HG02840 (cell line): ENCODE data around the gene TRMT44.
A peak's percentile ranks its signal among the peaks of the same experiment; 100 is the strongest.

Experiments used
- ATAC-seq: cut with Tn5 transposase; IDR thresholded peaks from one replicate; pipeline ENCODE4 v1.9.1; 2021; ENCODE audit warnings: mild to moderate bottlenecking, moderate library complexity, moderate number of reproducible peaks; ENCODE audit not compliant: unreplicated experiment, low FRiP score

TRMT44 gene

DNA sequence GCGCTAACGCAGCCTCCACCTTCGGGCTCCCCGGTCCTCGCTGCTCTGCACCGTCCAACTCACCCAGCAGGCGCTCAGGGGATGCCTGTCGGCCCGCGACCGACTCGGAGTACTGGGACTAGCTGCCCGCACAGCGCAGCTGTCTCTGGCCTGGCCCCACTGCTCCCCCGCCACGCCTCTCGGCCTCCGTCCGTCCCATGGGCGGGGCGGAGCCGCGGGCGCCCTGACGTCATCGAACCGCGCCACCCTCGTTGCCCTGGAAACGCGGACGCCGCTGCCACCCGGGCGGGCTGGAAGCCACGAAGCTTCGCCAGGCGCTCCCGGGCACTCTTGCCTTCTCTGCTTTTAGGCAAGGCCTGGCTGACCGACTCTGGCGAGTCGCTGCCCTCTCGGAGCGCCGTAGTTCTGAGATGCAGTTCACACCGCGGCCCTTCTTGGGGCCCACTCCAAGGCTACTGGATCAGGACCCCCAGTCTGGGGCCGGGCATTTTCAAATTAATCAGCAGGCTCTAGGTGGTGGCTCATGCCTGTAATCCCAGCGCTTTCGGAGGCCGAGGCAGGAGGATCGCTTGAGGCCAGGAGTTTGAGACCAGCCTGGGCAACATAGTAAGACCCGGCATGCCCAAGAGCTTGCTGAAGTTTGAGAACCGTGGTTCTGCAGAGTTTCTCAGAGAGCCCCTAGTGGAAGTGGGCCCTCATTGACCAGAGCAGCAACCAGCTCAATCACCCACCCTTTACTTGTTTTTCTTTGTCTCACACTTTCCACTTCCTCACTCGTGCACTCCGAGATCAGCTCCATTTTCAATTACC, 12.1 kb upstream of the TRMT44 start:
- ATAC-seq, result peak; percentile 94

DNA sequence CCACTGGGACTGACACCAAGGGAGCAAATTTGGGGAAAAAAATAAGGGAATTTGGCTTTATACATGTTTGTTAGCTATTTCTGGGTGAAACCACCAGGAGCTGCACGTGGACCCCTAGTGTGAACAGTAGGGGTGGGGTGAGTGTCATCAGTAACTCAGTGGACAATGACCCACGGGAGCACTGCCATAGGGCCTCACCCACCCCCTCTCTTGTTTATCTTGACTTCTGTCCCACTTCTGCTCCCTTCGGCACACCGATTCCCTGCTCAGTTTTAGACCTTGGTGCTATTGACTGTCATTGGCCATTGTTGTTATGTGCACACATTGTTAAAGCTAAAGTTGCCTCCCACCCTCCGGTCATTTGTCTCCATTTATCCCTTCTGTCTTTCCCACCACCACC, 9.0 kb upstream of the TRMT44 start:
- ATAC-seq, result no peak

DNA sequence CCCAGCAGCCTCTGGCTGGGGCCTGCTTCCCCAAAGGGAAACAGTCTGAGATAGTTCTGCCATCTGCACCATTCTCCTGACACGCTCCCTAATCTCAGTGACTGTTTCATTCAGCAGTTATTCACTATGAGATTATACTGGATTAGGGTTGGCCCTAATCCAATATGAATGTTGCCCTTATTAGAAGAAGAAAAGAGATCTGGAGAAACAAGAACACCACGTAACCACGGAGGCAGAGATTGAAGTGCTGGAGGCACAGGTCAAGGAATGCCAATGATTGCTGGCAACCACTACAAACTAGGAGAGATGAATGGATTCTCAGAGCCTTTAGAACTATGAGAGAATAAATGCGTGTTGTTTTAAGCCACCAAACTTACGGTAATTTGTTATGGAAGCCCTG, 7.4 kb upstream of the TRMT44 start:
- no peak for ATAC-seq

DNA sequence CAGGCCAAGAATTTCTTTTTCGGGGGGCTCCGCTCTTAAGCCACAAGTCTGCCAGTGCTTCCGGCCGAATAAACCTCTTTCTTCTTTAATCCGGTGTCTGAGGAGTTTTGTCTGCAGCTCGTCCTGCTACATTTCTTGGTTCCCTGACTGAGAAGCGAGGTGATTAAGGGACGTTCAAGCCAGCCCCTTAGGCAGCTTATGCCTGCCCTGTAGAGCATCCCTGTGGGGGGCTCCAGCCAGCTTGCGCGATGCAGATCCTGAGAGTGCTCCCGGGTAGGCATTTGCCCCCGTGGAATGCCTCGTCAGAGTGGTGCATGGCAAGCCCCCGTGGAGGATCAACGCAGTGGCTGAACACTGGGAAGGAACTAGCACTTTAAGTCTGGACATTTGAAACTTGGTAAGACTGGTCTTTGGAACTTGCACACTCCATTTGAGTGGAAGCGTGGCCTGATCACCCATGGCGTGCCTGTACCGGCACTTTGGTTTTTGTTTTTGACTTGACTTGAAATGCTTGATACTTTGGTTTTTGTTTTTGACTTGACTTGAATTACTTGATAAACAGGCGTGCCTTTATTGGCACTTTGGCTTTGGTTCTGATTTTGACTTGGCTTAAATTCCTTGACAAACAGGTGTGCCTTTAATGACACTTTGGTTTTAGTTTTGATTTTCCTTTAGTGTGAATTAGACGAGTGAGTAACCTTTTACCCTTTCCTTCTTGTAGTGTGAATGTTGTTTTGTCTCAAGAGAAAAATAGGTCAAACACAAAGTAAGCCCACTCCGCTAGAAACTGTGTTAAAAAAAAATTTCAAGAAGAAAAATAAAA, 6.1 kb upstream of the TRMT44 start:
- ATAC-seq, result no peak

DNA sequence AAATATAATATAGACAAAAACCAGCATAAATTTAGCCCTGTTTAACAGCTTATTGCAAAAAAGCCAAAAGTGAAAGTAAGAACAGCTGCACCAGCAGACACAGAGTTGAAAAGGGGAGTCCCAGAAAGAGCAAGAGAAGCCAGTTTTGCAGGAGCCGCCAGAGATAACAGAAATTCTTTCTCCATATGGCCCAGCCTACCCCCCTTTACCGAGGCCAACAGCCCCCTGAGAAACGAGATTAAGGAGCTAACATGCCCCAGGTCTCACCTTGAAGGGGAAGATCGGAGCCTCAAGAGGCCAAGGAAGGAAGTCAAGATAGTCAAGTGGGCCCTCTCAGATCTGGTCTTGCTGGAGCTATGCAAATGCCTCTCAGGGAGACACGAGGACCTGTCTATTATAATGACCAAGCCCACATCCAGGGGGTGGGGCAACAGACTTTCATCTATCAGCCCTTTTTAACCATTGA, 4.9 kb upstream of the TRMT44 start:
- ATAC-seq, result peak; percentile 67

DNA sequence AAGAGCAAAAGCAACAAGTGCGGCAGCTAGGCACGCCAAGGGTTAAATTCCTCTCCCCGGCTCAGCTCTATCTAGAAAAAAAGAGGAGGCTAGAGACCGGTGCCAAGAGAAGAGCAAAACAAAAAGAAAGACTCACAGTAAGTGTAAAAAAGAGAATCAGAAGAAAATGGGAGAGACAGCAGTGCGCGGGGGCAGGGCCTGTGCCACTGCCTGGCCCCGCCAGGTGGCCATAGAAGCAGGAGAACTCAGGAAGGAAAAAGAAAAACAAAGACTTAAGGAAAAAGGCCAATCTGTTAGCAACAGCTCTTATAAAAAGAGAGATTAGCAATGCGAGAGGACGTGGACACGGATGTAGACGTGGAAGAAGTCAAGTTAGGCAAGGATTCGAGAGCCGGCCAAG, 3.3 kb upstream of the TRMT44 start:
- ATAC-seq, result no peak

DNA sequence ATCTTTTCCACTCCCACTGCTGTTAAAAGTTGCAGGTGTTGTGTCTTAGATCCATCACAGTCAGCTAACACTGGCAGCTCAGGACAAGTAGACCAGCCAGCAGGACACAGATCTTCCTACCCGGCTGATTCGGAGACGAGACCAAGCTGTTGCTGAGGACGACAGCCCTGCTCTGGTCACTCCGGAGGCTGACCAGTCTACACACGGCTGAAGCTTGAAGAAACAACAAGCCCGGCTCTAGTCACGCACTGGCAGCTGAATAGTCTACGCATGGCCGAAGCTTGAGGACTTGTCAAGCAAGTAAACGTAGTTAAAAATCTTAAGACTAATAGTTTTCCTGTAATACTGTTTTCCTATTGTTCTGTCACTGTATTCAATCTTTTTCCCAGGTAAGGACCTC, 1.8 kb upstream of the TRMT44 start:
- no peak for ATAC-seq

DNA sequence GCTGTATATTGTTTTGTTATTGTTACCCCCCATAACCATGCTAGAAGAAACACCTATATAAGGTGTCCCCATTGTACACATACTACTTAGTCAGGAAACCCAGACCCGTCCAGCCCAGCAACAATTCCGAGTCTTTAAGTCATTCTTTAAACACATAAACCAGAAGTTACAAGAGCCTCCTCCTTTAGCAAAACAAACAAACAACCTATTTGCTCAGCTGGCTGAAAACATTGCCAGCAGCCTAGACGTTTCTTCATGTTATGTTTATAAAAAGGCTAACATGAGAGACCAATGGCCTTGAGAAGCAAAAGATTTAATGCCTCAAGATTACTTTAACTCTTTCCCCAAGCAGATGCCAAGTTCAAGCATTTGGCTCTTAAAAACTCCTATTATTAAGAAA, 1.4 kb upstream of the TRMT44 start:
- ATAC-seq, result no peak

DNA sequence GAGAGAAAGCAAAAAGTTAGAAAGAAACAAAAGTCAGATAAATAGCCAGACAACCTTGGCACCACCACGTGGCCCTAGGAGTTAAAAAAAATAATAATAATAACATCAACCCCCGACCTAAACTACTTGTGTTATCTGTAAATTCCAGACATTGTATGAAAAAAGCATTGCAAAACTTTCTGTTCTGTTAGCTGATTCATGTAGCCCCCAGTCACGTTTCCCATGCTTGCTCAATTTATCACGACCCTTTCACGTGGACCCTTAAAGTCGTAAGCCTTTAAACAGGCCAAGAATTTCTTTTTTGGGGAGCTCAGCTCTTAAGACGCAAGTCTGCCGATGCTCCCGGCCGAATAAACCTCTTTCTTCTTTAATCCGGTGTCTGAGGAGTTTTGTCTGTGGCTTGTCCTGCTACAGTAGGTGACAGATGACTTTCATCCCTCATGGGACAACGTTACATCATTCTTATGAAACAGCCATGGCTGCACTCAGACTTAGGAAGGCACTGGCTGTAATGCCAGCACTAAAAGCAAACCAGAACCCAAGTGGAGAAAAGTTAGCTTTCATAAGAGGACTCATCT, 574 bp upstream of the TRMT44 start:
- ATAC-seq, result peak; percentile 6

DNA sequence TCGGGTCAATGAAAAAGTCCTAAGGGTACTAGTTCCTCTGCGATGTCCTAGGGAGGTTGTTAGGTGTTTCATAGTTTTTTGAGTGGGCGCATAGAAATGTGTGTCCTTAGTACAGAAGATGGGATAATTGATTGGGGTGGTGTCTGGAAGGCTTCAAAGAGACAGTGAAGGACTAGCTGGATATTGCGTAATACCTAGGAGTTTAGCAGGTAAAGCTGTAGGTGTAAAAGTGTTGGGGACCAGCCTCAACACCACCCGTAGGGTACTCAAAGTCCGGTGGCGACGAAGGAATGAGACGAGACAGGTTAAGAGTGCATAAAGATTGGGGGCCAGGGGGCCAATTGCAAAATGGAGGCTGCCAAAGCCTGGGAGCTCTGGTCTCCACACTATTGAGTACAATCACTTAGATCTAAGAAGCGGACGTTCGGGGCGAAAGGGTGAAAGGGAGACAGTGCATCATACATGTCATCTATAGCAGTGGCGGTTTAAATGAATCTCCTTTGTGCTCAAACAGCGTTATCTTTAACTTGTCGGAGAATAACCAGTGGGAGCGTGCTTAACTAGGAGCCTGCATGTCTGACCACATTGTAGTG, 1.0 kb downstream of the TRMT44 start:
- no peak for ATAC-seq

DNA sequence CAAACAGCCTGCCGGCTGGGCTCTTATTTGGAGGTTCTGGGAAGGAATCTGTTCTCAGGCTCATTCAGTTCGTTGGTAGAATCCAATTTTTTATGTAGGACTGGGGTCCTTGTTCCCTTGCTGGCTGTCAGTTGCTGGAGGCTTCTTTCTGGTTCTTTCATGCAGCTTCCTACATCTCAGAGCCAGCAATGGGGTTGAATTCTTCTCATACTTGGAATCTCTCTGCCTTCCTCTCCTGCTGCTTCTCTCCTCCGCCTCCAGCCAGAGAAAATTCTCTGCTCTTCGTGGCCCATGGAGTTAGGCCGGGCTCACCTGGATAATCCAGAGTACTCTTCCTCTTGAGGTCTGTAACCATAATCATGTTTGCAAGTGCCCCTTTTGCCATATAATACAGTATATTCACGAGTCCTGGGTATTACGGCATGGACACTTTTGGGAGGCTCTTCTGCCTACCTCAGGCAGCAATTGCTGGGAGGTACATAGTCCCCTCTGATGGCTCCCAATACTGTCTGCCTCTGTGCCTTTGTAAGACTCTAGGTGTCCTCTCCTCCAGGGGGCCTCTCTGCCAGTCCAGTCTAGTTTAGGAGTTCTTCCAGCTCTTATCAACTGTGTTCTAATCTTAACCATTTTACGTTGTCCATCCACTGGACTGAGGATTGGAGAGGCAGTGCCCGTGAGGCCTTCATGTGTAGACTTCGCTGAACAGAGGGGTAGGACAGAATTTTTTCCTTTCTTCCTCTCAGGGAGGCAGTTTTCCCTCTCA, 2.2 kb downstream of the TRMT44 start:
- no peak for ATAC-seq

DNA sequence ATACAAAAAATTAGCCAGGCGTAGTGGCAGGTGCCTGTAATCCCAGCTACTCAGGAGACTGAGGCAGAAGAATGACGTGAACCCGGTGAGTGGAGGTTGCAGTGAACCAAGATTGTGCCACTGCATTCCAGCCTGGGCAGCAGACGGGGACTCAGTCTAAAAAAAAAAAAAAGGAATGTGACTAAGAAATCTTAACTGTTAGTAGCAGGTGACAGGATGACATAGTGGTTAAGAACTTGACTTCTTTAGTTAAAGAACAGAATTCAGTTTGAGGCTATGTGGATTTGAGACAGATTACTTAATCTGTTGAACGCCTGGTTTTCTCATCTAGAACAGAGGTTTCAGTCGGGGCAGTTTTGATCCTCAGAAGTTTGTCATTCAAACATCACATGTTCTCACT, 3.2 kb downstream of the TRMT44 start:
- ATAC-seq, result no peak

DNA sequence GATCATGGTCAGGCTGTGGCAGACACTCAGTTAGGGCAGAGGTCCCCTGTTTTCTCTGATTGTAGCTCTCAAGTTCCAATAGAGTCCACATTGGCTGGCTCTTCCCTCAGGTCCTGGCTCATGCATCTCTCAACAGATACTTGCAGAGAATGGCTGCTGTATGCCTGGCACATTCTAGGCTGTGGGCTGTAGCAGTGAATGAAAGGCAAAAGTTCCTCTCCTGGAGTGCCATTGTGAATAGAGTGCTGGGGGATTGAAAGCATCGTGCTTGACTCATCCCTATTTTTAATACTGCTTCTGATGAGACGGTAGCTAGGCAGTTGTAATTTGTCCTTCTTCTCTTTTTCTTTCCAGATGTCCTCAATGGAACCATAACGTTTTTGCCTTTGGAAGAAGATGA, 5.5 kb downstream of the TRMT44 start:
- no peak for ATAC-seq

DNA sequence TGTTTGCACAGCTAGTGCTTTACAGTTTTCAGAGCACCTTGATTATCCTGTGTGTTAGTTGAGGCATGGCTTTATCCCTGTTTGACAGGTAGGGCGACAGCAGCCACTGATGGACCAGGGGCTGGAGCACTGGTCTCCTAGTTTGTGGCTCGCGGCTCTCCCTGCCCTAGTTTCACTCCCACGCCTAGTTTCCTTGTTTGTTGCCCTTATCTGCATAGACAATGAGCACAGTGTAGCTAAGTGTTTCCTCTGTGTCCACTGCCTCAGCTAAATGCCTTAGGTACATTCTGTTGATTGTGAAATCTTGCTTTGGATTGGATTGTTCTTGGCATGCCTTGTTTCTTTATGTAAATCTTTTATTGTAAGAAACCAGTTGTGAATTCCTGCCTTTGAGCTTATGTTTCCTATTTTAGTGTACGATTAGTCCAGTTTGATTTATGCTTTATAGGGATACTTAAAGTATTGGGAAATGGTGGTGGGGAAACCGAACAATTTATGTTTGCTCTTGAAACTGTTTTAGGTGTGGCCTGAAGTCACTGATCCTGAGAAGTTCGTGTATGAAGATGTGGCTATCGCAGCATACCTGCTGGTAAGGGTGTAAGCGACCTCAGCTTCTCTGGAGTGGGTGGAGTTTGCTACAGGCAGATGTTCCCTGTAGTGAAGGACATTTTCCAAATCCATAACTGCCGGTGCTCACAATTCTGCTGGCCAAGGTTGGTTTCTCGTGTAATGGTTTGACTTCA, 11.0 kb downstream of the TRMT44 start:
- no peak for ATAC-seq

DNA sequence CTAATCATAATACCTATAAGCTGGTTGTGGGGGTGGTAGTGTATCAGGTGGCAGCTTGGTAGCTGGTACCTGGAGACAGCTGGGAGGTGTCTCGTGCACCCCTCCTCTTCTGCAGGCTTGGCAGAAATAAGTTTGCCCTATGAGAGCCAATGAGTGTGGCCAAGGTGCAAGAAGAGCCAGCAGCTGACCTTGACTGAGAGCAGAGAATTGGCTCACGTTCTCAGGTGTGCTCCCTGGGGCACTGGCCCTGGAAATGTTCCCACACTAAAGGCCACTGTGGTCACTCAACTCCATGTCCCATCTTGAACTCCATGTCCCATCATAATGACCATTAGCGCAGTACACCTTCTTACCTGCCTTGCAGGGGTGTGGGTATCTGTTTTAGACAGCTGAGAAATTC, 13.4 kb downstream of the TRMT44 start:
- ATAC-seq, result no peak

DNA sequence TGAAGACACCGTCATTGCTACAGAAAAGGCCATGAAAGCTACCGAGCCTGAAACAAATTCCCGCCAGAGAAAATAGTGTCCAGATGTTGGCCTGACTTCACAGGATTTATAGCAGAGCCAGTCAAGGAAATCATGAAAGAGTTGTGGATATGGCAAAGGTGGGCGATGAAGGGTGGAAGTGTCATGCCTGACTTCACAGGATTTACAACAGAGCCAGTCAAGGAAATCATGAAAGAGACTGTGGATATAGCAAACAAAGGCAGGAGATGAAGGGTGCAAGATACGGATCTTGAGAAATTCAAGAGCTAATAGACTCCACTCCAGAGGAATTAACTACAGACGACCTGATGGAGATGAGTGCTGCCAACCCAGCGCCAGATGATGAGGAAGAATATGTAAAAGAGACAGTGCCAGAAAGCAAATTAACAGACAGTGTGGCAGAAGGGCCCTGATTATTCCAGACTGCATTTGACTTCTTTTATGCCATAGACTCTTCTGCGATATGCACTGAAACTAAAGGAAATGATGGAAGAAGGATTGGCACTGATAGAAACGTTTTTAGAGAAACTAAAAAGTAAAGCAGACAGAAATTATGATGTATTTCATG, 17.2 kb downstream of the TRMT44 start:
- no peak for ATAC-seq

DNA sequence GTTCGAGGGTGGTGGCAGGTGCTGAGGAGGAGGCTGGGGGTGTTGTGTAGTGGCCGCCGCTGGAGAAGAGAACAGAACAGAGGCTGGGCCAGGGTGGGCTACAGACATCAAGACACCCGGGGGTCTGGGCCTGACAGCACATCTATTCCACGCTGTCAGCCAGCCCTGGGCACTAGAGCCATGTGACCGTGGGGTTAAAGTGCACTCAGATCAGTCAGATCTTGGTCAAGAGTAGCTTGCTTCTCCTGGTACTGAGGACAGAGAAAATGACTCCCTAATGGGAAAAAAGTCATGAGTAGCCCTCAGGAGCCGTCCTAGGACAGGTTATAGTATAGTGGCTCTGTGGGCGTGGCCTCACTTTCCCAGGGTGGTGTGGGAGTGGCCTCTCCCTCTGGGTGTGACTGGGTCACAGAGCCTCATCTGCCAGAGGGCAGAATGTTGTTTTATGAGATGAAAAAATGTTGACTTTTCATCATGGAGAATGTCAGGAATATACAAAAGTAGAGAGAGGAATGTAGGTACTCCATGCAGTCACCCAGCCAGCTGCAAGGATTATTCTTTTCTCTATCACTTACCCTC, 19.4 kb downstream of the TRMT44 start:
- no peak for ATAC-seq

DNA sequence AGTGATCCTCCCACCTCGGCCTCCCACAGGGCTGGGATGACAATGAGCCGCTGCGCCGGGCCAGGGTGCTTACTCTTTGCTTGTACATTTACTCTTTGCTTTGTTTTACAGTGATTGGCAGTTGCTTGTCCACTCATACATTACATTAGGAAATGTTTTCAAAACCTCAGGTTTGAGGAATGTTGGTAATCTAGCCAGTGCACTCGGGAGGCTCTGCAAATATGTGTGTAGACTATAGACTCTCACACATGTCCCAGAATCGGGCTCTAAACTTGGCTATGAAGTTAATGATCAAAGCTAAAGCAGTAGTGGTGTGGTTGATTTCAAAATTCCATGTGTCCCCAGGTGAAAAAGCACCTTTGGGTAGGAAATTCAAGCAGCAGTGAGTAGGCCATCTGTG, 20.5 kb downstream of the TRMT44 start:
- ATAC-seq, result no peak

DNA sequence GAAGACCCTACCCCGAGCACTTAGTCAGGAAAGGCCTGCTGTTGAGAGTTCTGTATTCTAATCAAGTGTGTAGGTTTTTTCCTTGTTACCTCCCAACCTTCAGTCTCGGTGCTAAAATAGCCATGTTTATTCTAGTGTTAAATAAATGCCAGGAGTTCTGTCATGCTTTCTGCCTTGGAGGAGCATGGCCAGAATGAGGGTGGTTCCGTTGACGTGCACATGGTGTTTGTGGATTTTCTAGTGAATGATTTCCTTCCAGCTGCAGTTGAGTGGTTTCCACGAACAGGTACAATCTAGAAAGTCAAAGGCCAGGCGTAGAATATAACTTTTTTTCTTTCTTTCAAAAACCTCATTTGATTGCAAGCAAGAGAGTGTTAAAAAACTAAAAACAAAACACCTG, 21.0 kb downstream of the TRMT44 start:
- no peak for ATAC-seq
